Keratinocyte (primary cell): ENCODE results near the gene MFSD2A. TPM values are rescaled to one million over a fixed set of nuclear protein-coding genes. Genes with fewer than 3 reads are reported as not detected.

Source experiments
- DNase-seq: peaks from one replicate; pipeline ENCODE4 v3.0.0-alpha.2; 2011; ENCODE audit warnings: low read depth, missing footprints, low spot score
- FAIRE-seq: peaks from 2 replicates; lab custom pipeline; 2011; peaks lifted over from hg19 to GRCh38; lab: Jason Lieb, UNC
- H2AFZ ChIP-seq: 2 replicates; pipeline ENCODE4 v1.6.0; 2012; ENCODE audit warnings: low read length, control low read depth, inconsistent platforms; ENCODE audit not compliant: control insufficient read depth
- H3K27ac ChIP-seq: 2 replicates; pipeline ENCODE4 v1.5.1; 2011; ENCODE audit warnings: low read length; ENCODE audit not compliant: control insufficient read depth, insufficient read depth
- H3K27me3 ChIP-seq: 3 replicates; pipeline ENCODE4 v1.6.0; 2011; ENCODE audit warnings: low read length; ENCODE audit not compliant: control insufficient read depth, insufficient read depth; ENCODE audit errors: extremely low read depth
- H3K36me3 ChIP-seq, 2 experiments: 2 replicates in 1 of 2; 3 replicates in 1 of 2; pipeline ENCODE4 v1.5.1; 2011; ENCODE audit warnings: low read length in 2 of 2, mild to moderate bottlenecking in 1 of 2; ENCODE audit not compliant: control insufficient read depth in 2 of 2, insufficient read depth in 2 of 2; ENCODE audit errors: extremely low read depth in 1 of 2
- H3K4me1 ChIP-seq: 3 replicates; pipeline ENCODE4 v1.5.1; 2011; ENCODE audit warnings: low read length; ENCODE audit not compliant: control insufficient read depth, insufficient read depth; ENCODE audit errors: extremely low read depth
- H3K4me2 ChIP-seq: 3 replicates; pipeline ENCODE4 v1.6.0; 2011; ENCODE audit warnings: low read depth, low read length; ENCODE audit not compliant: control insufficient read depth, insufficient read depth; ENCODE audit errors: extremely low read depth
- H3K4me3 ChIP-seq, 3 experiments: fragments of 200-600 bp in 1 of 3; sonication (generic) in 1 of 3; 2 replicates in 2 of 3; 3 replicates in 1 of 3; pipeline ENCODE4 v1.5.1; 2011 to 2016; ENCODE audit warnings: low read length in 3 of 3, mild to moderate bottlenecking in 3 of 3, control low read depth in 2 of 3, inconsistent platforms in 1 of 3, low read depth in 1 of 3, mixed read lengths in 1 of 3, mixed run types in 1 of 3, moderate library complexity in 1 of 3; ENCODE audit not compliant: control insufficient read depth in 2 of 3, insufficient read depth in 2 of 3; ENCODE audit errors: extremely low read depth in 1 of 3
- H3K79me2 ChIP-seq: 2 replicates; pipeline ENCODE4 v1.6.0; 2012; ENCODE audit warnings: low read length; ENCODE audit not compliant: control insufficient read depth, insufficient read depth
- H3K9ac ChIP-seq: 3 replicates; pipeline ENCODE4 v1.6.0; 2011; ENCODE audit warnings: low read length; ENCODE audit not compliant: control insufficient read depth, insufficient read depth; ENCODE audit errors: extremely low read depth
- H3K9me1 ChIP-seq: 3 replicates; pipeline ENCODE4 v1.6.0; 2011; ENCODE audit warnings: low read length; ENCODE audit not compliant: control insufficient read depth, insufficient read depth; ENCODE audit errors: extremely low read depth
- H3K9me3 ChIP-seq: 2 replicates; pipeline ENCODE4 v1.5.1; 2012; ENCODE audit warnings: low read depth, low read length; ENCODE audit not compliant: control insufficient read depth
- H4K20me1 ChIP-seq: 3 replicates; pipeline ENCODE4 v1.6.0; 2011; ENCODE audit warnings: low read length; ENCODE audit not compliant: control insufficient read depth, insufficient read depth; ENCODE audit errors: extremely low read depth
- CTCF ChIP-seq, 3 experiments: IDR thresholded peaks in 1 of 3; conservative IDR thresholded peaks in 1 of 3; optimal IDR thresholded peaks in 1 of 3; 2 replicates in 2 of 3; 3 replicates in 1 of 3; pipeline versions ENCODE3 to v1.5.1; 2011; ENCODE audit warnings: low read length in 3 of 3, mild to moderate bottlenecking in 3 of 3, moderate library complexity in 2 of 3, control low read depth in 1 of 3, inconsistent platforms in 1 of 3; ENCODE audit not compliant: insufficient read depth in 2 of 3; ENCODE audit errors: extremely low read depth in 1 of 3
- EZH2 ChIP-seq: IDR thresholded peaks from one replicate; pipeline ENCODE4 v1.6.1; 2012; ENCODE audit warnings: inconsistent platforms, mild to moderate bottlenecking, low read length, moderate library complexity
- dilution Hi-C: fragments of 300-500 bp; cut with MboI; formaldehyde crosslinking; loops from one replicate; pipeline ENCODE4 v1.7.0; 2020; ENCODE audit warnings: low sequenced_read_pairs; ENCODE audit not compliant: extremely low pct_ligation_motif_present
- polyA plus RNA-seq, 5 experiments: library from polyadenylated mRNA; depleted of rRNA in 3 of 5; stranded (reverse) in 3 of 5; stranded (forward) in 1 of 5; unstranded in 1 of 5; fragments of >200 nt; gene quantifications; 1 replicate in 1 of 5; 2 replicates in 3 of 5; 3 replicates in 1 of 5; pipeline versions ENCODE4 v1.2.1 to v1.2.3, GENCODE V29; 2011 to 2012; ENCODE audit warnings: missing spikeins in 2 of 5, low read depth in 1 of 5, low replicate concordance in 1 of 5

MFSD2A gene
- polyA plus RNA-seq, 1 donor (not counting 4 experiments of a cell fraction or from before 2014, with no cell fraction given): 50.1 TPM

- H3K4me3 ChIP-seq: no peak overlapping the region
- TF ChIP-seq EZH2 (no peak), CTCF (optimal IDR thresholded peaks at IDR 0.05 in 1 of 3, IDR thresholded peaks at IDR 0.05 in 1 of 3, conservative IDR thresholded peaks at IDR 0.05 in 1 of 3; ENCODE audit: extremely low read depth in 1 of 3, insufficient read depth in 2 of 3, low read length in 3 of 3) (no peak)
- no peak overlapping the region for H3K27ac ChIP-seq
- H3K4me1 ChIP-seq: peaks cover 40% of the 10 kb centered on the region
- H3K36me3 ChIP-seq: no peaks in the 10 kb centered on the region
- no peaks in the 10 kb centered on the region for H3K9me3 ChIP-seq
- dilution Hi-C loops: no loop called here
- H2AFZ ChIP-seq: no peak overlapping the region
- no peaks in the 10 kb centered on the region for H3K79me2 ChIP-seq
- no peak overlapping the region for H3K4me2 ChIP-seq
- FAIRE-seq (no peak), DNase-seq (no peak)
- no peak overlapping the region for H3K9ac ChIP-seq
- H3K27me3 ChIP-seq: no peaks in the 10 kb centered on the region
- no peaks in the 10 kb centered on the region for H4K20me1 ChIP-seq
- H3K9me1 ChIP-seq: no peaks in the 10 kb centered on the region
Observed at GRCh38 chr1:39984951-39985350, 30.0 kb downstream of the MFSD2A start.

- Histone ChIP-seq H3K27ac (peak overlapping the region; percentile 49), H3K36me3 (no peaks in the 10 kb centered on the region), H3K4me3 (no peak overlapping the region), H3K9me3 (no peaks in the 10 kb centered on the region), H3K4me1 (peaks cover 33% of the 10 kb centered on the region), H3K4me2 (no peak overlapping the region), H3K27me3 (no peaks in the 10 kb centered on the region), H3K79me2 (no peaks in the 10 kb centered on the region), H4K20me1 (no peaks in the 10 kb centered on the region), H3K9ac (no peak overlapping the region), H3K9me1 (no peaks in the 10 kb centered on the region), H2AFZ (no peak overlapping the region)
- DNase-seq (no peak), FAIRE-seq (no peak)
- dilution Hi-C loops: no loop called here
- TF ChIP-seq EZH2 (no peak), CTCF (optimal IDR thresholded peaks at IDR 0.05 in 1 of 3, IDR thresholded peaks at IDR 0.05 in 1 of 3, conservative IDR thresholded peaks at IDR 0.05 in 1 of 3; ENCODE audit: extremely low read depth in 1 of 3, insufficient read depth in 2 of 3, low read length in 3 of 3) (no peak)
Observed at GRCh38 chr1:39987869-39988268, 32.9 kb downstream of the MFSD2A start.
